HEK293T (cell line): Measurements from ENCODE around the gene CEACAM4.

Experiments
- BHLHE40 ChIP-seq: fragments of 450-650 bp; IDR thresholded peaks from 2 replicates; pipeline ENCODE4 v1.6.1; 2016; ENCODE audit warnings: mild to moderate bottlenecking, moderate library complexity, borderline replicate concordance
- ELF4 ChIP-seq: fragments of 450-650 bp; IDR thresholded peaks from 2 replicates; pipeline ENCODE4 v1.6.1; 2017; ENCODE audit warnings: antibody characterized with exemption
- FOXA1 ChIP-seq: fragments of 450-650 bp; IDR thresholded peaks from 2 replicates; pipeline ENCODE4 v1.6.1; 2016; ENCODE audit warnings: mild to moderate bottlenecking
- FOXK2 ChIP-seq: fragments of 450-650 bp; IDR thresholded peaks from 2 replicates; pipeline ENCODE4 v1.6.1; 2016; ENCODE audit warnings: mild to moderate bottlenecking
- FOXM1 ChIP-seq: fragments of 450-650 bp; IDR thresholded peaks from 2 replicates; pipeline ENCODE4 v1.6.1; 2017; ENCODE audit warnings: mild to moderate bottlenecking, borderline replicate concordance
- HDGF ChIP-seq: fragments of 450-650 bp; IDR thresholded peaks from 2 replicates; pipeline ENCODE4 v1.6.1; 2017; ENCODE audit warnings: antibody characterized with exemption, borderline replicate concordance
- NFRKB ChIP-seq: fragments of 450-650 bp; IDR thresholded peaks from 2 replicates; pipeline ENCODE4 v1.6.1; 2016; ENCODE audit warnings: mild to moderate bottlenecking, moderate library complexity
- SP1 ChIP-seq: fragments of 450-650 bp; IDR thresholded peaks from 2 replicates; pipeline ENCODE4 v1.6.1; 2017
- SUZ12 ChIP-seq: fragments of 450-650 bp; IDR thresholded peaks from 2 replicates; pipeline ENCODE4 v1.6.1; 2016; ENCODE audit warnings: mild to moderate bottlenecking
- TARDBP ChIP-seq: fragments of 450-650 bp; IDR thresholded peaks from 2 replicates; pipeline ENCODE4 v1.6.1; 2016
- ZNF384 ChIP-seq: fragments of 450-650 bp; IDR thresholded peaks from 2 replicates; pipeline ENCODE4 v1.6.1; 2016

DNA sequence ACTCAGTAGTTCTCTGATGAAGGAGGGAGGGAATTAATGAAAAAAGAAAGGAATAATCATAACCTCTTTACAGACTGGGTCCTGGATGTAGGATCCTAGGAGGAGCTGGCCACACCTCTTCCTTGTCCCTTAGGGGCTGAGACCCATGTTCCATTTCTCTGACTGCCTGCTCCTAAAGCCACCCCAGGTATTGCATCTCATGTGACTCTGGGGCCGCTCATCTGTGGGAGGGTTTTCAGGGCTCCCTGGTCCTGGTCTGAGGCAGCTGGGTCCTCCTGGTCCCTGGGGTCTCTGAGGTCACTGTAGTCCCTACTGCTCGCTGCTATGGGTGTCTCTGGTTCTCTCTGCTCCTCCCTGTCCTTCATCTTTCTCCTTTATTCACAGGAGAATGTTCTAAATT, 48.0 kb downstream of the CEACAM4 start:
- TF ChIP-seq HDGF = no peak
- TF ChIP-seq SP1 = no peak
- no peak for TF ChIP-seq FOXK2
- TF ChIP-seq SUZ12 = no peak
- no peak for TF ChIP-seq BHLHE40
- no peak for TF ChIP-seq FOXM1
- TF ChIP-seq FOXA1 = no peak
- no peak for TF ChIP-seq ELF4
- TF ChIP-seq ZNF384 = no peak
- TF ChIP-seq TARDBP = no peak
- no peak for TF ChIP-seq NFRKB
